Activated CD4-positive, alpha-beta T cell treated with anti-CD3 and anti-CD28 coated beads, Interleukin-2, amount 50 U/mL, for 48 hours (primary cell): Measurements from ENCODE around the gene C1orf167.

Experiments
- DNase-seq, 2 experiments: peaks; one replicate each; pipeline ENCODE4 v3.0.0-alpha.2; 2020

C1orf167 gene

GRCh38 chr1:11767922-11768704, 6.1 kb downstream of the C1orf167 start:
- no peak for DNase-seq

GRCh38 chr1:11768821-11769220, 6.8 kb downstream of the C1orf167 start:
- DNase-seq: no peak

DNA sequence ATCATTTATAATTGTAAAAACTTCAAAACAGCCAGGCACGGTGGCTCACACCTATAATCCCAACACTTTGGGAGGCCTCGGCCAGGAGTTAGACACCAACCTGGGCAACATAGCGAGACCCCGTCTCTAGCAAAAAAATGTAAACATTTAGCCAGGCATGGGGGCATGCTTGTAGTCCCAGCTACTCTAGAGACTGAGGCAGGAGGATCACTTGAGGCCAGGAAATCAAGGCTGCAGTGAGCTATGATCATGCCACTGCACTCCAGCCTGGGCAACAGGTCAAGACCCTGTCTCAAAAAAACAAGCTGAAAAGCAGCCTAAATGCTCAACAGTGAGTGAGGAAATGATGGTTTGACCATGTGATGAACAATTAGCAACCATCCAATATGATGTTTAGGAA, 7.3 kb downstream of the C1orf167 start:
- DNase-seq: no peak

- DNase-seq: no peak
Observed at GRCh38 chr1:11770011-11770410, 8.0 kb downstream of the C1orf167 start.

GRCh38 chr1:11771481-11772043, 9.6 kb downstream of the C1orf167 start:
- no peak for DNase-seq

GRCh38 chr1:11772458-11772857, 10.5 kb downstream of the C1orf167 start:
- DNase-seq: no peak

GRCh38 chr1:11774753-11775152, 12.8 kb downstream of the C1orf167 start:
- no peak for DNase-seq

DNA sequence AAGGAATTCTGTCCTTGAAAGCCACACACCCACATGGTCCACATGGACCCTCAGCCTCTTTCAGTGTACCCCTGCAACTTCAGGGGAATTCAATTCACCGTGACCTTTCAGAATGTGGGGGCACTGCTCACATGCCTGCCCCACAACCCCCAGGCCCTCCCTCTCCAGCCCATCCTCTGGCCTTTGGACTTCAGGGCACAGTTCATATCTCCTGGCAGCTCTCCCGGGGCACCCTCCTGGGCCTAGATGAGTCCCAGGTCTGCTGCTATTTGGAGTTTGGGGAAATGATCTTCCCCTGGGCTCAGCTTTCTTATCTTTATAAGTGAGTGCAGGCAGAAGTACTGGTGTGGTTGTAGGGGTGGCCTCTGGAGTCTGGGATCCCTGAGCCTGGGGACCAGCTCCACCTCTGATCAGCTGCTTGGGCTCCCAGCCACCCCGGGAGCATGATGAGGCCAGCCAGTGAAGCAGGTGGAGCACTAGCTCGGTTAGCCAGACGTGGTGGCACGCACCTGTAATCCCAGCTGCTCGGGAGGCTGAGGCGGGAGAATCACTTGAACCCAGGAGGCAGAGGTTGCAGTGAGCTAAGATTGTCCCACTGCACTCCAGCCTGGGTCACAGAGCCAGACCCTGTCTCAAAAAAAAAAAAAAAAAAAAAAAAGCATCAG, 15.8 kb downstream of the C1orf167 start:
- no peak for DNase-seq

DNA sequence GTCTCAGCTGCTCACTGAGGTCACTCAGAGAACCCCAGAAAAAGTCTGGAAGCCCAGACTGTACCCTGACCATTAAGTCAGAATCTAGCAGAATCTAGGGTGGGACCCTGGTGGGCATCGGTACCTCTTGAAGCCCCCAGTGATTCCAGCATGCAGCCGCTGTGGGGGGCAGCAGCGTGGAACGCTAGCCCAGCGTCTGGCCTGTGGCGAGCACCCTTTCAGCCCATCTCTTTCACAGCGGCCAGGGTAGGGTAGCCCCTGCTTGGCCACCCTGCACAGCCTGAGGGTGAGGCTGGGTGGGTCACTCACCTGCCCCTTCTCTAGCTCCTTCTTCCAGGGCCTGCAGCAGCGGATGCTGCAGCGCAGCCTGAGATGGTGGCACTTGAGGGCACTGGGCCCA, 16.3 kb downstream of the C1orf167 start:
- no peak for DNase-seq

DNA sequence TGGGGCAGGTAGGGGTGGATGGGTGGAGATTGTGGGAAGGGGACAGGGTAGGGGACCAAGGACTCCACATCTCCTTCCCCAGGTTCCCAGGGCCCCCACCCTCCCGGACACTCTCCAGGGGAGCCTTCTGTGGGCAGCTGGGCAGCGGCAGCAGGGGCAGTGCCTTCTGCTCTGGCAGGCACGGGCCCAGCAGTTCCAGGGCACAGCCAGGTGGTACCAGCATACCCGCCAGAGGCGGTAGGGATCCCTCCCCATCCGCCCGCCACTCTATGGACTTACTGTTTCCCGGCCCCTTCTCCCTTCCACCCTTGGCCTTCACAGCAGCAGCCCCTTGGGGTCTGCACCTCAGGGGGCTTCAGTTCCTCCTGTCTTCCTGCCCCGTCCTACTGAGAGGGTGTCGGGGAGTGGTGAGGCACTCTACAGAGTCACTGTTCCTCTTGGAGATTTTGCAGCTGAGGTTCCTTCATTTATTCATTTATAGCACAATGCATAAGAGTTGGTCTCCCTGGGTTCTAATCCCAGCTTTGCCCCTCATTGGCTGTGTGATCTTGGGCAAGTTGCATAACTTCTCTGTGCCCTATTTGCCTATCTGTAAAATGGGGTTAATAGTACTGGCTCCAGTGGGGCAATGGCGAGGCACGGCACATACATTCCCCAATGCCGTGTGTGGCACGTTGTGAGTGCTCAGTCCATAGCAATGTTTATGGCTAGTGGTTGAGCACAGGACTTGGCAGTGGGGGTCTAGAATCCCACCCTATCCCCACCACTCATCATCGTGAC, 17.0 kb downstream of the C1orf167 start:
- no peak for DNase-seq

GRCh38 chr1:11779715-11780379, 17.9 kb downstream of the C1orf167 start:
- no peak for DNase-seq

DNA sequence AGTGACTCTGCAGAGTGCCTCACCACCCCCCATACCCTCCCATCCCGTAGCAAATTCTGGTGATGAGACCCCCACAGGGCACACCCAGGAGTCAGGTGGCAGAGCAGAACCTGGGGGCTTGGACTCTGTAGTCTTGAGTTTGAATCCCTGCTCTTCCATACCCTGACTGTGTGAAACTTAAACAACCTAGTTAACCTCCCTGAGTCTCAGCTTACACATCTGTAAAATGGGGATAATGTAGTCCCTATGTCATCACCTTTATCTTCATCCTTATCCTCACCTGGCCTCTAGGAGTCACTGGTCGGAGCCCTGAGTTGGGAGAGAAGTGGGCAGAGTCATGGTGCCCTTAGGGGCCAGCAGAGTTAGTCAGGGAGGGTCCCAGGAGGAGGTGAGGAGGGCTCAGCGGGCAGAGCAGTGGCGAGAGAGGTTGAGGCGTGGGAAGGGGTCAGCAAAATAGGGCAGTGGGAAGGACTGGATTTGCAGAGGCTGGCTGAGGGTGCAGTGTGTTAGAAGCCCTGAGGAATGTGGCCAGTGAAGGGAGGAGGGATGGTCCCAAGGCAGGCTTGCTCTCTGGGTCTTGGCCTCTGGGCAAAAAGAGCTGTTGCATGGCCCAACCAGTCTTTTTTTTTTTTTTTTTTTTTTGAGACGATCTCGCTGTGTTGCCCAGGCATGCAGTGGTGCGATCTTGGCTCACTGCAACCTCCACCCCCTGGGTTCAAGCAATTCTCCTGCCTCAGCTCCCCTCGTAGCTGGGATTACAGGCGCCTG, 18.6 kb downstream of the C1orf167 start:
- DNase-seq: no peak

DNA sequence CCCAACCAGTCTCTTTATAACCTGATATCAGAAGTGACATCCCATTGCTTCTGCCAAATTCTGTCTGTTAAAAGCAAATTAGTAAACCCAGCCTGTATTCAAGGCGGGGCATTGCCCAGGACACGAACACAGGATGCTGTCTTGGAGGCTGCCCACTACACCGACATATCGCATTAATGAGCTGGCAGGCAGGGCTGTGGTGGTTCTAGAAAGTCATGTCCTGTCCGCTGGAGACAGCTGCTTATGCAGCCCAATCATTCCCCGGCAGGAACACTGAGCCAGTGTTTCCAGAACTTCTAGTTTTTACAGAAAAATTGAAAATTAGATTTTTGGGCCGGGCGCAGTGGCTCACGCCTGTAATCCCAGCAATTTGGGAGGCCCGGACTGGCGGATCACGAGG, 19.3 kb downstream of the C1orf167 start:
- no peak for DNase-seq

DNA sequence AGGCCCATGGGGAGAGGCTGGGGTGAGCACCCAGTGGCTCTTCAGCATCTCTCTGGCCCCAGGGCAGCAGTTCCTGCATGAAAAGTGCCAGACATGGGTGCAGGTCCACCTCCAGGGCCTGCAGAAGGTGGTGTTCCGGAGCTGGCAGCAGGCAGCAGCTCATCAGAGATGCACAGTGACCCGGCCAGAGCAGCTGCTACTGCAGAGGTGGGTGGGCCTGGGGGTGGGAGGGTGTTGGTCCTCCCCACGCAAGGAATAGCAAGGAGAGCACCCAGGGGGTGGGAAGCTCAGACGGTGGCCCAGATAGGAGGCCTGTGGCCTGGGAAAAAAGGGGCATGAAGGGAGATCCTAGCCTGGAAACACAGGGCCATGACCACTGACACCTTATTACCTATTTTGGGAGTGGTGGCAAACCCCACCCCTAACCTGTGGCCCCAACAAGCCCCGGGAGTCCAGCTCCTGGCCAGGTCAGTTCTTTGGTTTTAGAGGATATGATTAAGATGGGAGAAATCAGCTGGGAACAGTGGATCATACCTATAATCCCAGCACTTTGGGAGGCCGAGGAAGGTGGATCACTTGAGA, 20.2 kb downstream of the C1orf167 start:
- DNase-seq: no peak

GRCh38 chr1:11783556-11783955, 21.6 kb downstream of the C1orf167 start:
- no peak for DNase-seq

GRCh38 chr1:11784256-11784992, 22.4 kb downstream of the C1orf167 start:
- no peak for DNase-seq

DNA sequence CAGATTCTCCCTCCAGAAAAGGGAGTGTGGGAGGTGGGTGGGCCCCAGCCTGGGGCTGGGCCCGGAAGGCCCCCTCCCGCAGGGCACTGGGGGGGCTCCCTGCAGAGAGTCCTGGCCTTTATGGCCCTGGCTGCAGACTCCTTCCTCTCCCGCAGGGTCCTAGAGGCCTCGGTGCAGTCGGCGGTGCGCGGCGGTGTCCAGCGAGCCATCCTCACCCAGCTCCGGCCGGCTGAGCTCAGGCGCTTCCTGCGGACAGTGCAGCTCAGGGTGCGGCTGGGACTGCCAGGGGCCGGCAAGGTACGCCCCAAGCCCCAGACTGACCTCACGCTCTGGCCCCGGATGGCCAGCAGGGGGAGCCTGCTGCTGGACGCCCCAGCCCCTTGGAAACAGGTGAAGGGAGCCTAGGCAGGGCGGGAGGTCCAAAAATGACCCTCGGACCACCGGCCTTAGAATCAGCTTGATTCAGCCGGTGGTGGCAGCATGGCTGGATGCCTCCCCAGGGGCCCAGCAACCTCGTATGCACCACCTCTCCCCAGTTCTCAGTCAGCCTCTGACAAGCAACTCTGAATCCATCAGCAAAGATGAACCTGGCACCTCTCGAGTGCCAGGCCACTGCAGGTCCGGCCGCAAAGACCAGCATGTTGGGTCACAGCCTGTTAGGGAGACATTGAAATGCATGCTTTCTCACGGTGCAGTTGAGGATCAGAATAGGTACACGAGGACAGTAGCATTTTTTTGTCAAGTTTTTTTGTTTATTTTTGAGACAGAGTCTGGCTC, 23.2 kb downstream of the C1orf167 start:
- DNase-seq: peak; percentile 51 to 66

DNA sequence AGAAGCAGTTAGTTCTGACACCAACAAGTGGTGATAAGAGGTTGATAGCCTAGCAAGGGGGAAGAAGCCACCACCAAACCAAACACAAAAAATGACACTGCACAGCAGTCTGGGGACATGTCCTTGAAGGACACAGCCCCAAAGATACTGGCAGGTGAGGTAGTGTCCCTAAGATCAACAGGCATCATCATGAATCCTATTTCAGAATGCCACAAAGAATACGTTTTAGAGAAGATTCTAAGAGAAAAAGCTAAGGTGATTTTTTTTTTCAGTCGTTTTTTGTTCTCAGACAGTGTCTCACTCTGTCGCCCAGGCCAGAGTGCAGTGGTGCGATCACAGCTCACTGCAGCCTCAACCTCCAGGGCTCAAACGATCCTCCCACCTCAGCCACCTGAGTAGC, 24.2 kb downstream of the C1orf167 start:
- no peak for DNase-seq

DNA sequence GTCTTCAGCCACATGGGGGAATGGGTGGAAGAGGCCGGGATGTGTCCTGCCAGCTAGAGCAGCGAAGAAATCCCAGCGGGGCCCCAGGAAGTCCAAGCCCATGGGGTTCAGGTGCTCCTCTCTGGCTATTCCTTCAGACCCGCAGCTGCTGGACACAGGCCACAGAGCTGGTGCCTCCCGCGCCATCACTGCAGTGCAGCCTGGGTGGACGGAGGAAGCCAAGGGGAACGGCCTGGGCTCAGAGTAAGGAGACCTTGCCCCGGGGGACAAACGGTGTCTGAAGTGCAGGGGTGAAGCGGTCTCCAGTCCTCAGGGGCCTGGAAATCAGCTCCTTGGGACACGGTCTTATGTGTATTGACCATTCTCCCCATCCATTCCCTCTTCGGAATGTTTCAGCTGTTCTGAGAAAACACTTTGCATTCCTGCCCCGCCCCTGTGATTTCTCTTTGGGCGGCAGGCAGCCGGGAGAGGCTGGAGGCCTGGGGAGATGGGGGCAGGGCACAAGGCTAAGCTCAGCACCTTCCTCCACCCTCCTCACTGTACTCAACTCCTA, 25.3 kb downstream of the C1orf167 start:
- no peak for DNase-seq
